GM18951 (cell line): ENCODE measurements around the gene ATF7IP.

ENCODE experiments used
- POLR2A ChIP-seq: IDR thresholded peaks from 4 replicates; pipeline ENCODE4 v1.6.1; 2011; ENCODE audit warnings: mild to moderate bottlenecking; ENCODE audit not compliant: insufficient read length, insufficient read depth; ENCODE audit errors: extremely low read depth
- in situ Hi-C: fragments of 300-500 bp; cut with MboI; formaldehyde crosslinking; loops from one replicate; pipeline ENCODE4 v1.12.0; 2022; ENCODE audit warnings: low sequenced_read_pairs, mixed read lengths, inconsistent platforms; ENCODE audit not compliant: unreplicated experiment

The ATF7IP gene

GRCh38 chr12:14510574-14510973, 145.1 kb downstream of the ATF7IP start:
- TF ChIP-seq POLR2A = no peak
- in situ Hi-C loops = no loop called here

GRCh38 chr12:14514154-14514842, 148.8 kb downstream of the ATF7IP start:
- no peak for TF ChIP-seq POLR2A
- in situ Hi-C loops = no loop called here

GRCh38 chr12:14514946-14515345, 149.5 kb downstream of the ATF7IP start:
- TF ChIP-seq POLR2A = no peak
- in situ Hi-C loops = no loop called here

GRCh38 chr12:14521822-14522221, 156.3 kb downstream of the ATF7IP start:
- TF ChIP-seq POLR2A = no peak
- in situ Hi-C loops = no loop called here

GRCh38 chr12:14525964-14526363, 160.5 kb downstream of the ATF7IP start:
- no peak for TF ChIP-seq POLR2A
- in situ Hi-C loops = no loop called here

GRCh38 chr12:14532152-14532551, 166.7 kb downstream of the ATF7IP start:
- in situ Hi-C loops = no loop called here
- TF ChIP-seq POLR2A = no peak

- no peak for TF ChIP-seq POLR2A
- in situ Hi-C loops = no loop called here
Observed at GRCh38 chr12:14537088-14537487, 171.6 kb downstream of the ATF7IP start.

- TF ChIP-seq POLR2A = no peak
- in situ Hi-C loops = no loop called here
Observed at GRCh38 chr12:14540801-14541462, 175.4 kb downstream of the ATF7IP start.

- in situ Hi-C loops = no loop called here
- no peak for TF ChIP-seq POLR2A
Observed at GRCh38 chr12:14545144-14546124, 180.0 kb downstream of the ATF7IP start.

- no peak for TF ChIP-seq POLR2A
- in situ Hi-C loops = no loop called here
Observed at GRCh38 chr12:14547571-14547970, 182.1 kb downstream of the ATF7IP start.

- TF ChIP-seq POLR2A = no peak
- in situ Hi-C loops = no loop called here
Observed at GRCh38 chr12:14548609-14549008, 183.1 kb downstream of the ATF7IP start.
